HG02588 (cell line): ENCODE data around the gene C8G.

ENCODE experiments used
- ATAC-seq: cut with Tn5 transposase; IDR thresholded peaks from one replicate; pipeline ENCODE4 v1.9.1; 2021; ENCODE audit warnings: mild to moderate bottlenecking, moderate library complexity; ENCODE audit not compliant: unreplicated experiment

C8G gene

GRCh38 chr9:136964833-136965422, 19.9 kb downstream of the C8G start:
- no peak for ATAC-seq

GRCh38 chr9:136965771-136966484, 20.9 kb downstream of the C8G start:
- no peak for ATAC-seq

GRCh38 chr9:136968333-136969127, 23.5 kb downstream of the C8G start:
- no peak for ATAC-seq

DNA sequence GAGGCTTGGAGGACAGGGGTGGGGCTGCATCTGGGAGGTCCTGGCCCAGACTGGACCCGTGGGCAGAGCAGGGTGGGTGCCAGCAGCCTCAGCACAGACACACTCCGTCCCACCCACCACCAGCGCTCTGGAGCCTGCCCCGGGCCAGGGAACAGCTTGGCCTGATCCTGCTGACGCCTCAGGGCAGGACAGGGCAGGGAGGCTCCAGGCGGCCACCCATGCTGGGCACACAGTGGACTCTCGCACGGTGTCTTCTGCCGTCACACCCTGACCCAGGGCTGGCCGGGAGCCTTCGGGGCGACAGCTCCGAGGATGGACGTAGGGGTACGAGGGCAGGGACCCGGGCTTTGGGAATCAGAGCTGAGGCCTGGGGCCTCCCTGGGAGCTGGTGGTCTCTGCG, 24.1 kb downstream of the C8G start:
- ATAC-seq: no peak

GRCh38 chr9:136969774-136970173, 24.7 kb downstream of the C8G start:
- no peak for ATAC-seq

GRCh38 chr9:136970361-136970760, 25.3 kb downstream of the C8G start:
- ATAC-seq: no peak

GRCh38 chr9:136971746-136972145, 26.7 kb downstream of the C8G start:
- ATAC-seq: no peak

DNA sequence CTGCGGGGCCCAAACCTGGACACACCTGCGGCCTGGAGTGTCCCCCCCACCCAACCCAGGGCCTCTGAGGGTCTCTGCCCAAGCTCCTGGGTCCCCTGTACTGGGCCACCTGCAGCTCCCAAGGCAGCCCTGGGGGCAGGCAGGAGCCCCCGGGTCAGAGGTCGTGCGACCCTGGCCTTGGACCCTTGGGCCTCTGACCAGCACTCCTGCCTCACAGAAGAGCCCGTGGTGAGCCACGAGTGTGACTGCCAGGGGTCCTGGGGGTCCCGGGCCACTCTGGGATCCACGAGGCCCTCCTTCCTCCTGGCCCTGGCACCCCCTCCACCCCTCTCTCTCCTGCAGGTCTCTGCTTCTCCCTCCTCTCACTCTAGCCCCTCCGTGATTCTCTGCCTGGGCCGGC, 27.3 kb downstream of the C8G start:
- no peak for ATAC-seq

DNA sequence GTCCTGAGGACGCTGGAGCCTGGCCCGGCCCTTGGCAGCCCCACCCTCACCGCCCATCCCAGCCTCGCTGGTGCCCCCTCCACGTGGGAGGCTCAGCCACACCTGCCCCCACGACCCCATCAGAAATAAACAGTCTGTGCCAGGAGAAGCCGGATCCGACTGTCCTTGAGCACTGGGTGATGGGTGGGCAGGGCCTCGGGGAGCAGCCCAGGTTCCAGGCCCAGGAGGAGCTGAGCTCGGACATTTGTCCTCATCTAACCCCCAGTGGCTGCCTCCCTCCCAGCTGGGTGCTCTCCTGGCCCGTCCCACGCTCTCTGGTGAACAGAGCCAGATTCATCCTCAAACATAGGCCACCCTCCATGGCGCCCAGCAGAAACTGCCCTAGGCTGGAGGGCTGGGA, 27.7 kb downstream of the C8G start:
- ATAC-seq: no peak

GRCh38 chr9:136973618-136974617, 28.9 kb downstream of the C8G start:
- ATAC-seq: no peak

DNA sequence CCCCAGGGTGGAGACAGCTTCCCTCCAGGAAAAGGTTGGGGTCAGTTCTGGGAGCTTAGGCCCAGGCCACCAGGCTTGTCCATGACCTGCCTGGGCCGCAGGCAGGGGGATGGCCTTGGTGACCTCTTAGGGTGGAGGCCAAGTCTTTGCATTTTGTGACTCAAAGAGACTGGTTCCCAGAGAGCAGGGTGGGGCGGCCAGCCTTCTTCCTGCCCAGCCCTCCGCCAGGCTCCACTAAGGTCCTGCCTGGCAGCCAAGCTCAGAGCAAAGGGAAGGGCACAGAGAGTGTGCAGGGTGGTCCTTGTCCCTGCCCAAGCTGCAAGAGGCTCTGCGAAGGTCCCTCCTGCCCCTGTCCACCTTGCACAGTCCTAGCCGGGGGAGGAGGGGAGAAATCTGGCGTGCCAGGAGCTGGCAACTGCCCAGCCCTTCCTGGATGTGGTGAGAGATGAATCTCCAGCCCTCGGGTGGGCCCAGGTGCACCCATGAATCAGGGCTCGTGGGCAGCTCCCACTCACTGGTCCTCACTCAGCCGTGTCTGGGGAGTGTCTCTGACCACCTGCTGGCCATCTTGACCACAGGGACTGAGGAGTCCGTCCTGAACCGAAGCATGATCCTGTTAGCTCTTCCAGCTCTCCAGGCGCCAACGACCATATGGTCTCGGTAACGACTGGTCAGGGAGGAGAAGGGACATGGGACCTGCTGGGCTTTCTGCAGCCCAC, 29.9 kb downstream of the C8G start:
- ATAC-seq: no peak

DNA sequence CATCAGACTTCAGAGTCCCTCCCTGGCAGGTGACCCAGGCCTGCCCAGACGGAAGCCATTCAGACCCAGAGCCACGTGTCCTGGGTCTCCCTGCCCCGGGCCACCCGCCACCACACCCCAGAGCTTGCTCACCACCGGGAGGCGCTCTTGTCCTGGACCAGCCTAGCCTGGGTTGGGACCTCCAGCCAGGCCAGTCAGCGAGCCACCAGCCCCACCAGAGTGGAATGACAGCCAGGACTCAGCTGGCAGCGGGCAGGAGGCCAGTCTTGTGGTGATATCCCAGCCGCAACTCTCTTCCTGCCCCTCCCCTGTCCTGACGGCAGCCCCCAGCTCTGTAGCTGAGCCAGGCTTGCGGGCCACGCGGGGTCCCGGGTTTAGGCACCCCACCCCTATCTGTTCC, 30.6 kb downstream of the C8G start:
- no peak for ATAC-seq

DNA sequence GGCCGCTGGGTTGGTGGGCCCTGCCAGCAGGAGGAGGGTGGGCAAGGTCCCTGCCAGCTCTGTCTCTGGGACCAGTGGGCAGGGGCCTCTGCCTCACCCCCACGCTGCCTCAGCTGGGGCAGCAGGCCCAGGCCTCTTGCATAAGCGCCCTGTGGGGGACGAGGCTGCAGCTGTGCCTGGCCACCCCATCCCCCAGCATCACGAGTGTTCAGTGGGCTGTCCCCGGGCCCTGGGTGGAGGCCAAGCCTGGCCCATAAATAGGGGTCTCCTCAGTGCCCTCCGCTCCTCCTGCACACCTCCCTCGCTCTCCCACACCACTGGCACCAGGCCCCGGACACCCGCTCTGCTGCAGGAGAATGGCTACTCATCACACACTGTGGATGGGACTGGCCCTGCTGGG, 32.2 kb downstream of the C8G start, which contains the start of gene PTGDS:
TSS of gene PTGDS (plus strand) at position 282 of the 400 bp plus-strand sequence. CDS start at position 357, 75 bp downstream.
- ATAC-seq: no peak

DNA sequence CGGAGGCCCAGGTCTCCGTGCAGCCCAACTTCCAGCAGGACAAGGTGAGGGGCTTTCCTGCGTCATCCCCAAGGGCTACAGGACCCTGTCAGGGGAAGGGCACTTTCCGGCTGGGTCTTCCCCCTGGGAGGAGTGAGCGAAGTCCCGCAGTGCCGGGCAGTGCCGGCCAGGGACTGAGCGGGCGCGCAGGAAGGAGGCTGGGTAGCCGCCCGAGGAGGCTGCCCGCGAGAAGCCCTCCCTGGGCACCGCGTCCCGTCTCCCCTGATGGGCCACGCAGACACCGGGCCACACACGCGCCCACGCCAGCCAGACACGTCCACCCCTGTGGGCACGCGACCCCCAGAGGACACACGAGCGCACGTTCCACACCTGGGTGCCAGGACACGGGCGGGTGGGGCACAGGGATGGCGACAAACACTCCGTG, 32.6 kb downstream of the C8G start:
- ATAC-seq: no peak

DNA sequence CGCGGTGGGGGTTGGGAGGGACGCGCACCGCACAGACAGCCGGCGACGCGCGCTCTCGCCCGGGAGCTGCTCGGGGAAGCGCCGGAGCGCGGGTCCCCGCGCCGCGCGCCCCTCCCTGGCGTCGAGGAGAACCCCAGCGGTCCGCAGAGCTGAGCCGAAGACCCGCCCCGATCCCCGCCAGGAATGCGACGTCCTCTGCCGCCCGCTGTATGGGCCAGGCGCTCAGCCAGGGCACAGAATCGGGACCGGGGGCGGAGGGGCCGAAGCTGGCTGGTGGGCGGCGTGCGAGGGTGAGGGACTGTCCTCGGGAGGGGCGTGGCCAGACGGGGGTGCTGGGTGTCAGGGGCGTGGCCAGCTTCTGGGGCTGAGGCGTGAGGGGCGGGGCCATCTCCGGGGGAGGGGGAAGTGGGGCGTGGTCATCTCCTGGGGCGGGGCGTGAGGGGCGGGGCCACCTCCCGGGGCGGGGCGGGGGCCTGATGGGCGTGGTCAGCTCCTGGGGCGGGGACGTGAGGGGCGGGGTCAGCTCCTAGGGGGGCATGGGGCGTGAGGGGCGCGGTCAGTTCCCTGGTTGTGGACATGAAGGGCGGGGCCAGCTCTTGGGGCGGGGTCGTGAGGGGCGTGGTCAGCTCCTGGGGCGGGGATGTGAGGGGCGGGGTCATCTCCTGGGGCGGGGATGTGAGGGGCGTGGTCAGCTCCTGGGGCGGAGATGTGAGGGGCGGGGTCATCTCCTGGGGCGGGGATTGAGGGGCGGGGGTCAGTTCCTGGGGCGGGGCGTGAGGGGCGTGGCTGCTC, 33.2 kb downstream of the C8G start:
- no peak for ATAC-seq

- no peak for ATAC-seq
These were observed 34.0 kb downstream of the C8G start for GRCh38 chr9:136978865-136979544.

DNA sequence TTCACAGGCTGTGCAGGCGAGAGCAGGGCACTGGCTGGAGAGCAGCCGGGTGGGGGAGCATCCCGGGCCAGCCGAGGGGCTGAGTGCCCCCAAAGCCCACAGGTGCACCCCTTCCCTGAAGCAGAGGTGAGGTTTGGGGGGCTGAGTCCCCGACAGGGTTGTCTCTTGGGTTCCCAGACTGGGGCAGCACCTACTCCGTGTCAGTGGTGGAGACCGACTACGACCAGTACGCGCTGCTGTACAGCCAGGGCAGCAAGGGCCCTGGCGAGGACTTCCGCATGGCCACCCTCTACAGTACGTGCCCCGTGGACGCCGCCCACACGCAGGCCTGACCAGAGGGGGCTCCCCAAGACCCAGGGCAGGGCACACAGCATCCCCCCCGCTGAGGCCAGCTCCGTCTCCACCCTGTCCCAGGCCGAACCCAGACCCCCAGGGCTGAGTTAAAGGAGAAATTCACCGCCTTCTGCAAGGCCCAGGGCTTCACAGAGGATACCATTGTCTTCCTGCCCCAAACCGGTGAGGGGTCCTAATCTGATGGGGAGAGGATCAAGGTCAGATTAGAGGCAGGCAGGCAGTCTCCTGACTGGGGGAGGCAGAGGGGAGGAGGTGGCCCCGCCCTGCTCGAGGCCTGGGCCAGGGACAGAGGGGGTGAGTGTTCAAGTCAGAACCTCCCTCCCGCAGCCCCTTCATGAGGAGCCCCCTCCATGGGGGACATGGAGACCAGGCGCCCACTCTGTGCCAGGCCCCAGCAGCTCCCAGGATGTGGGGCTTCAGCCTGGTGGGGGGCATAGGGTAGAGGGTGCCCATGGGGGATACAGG, 34.9 kb downstream of the C8G start:
- no peak for ATAC-seq
